T-cell (primary cell): ENCODE results near the gene CSF1R. TPM values are rescaled to one million over a fixed set of nuclear protein-coding genes. Genes with fewer than 3 reads are reported as not detected.

Experiments used
- ATAC-seq, 4 experiments: fragments of 200-7000 bp in 3 of 4; fragments of 150-1000 bp in 1 of 4; cut with Tn5 transposase; replicated peaks in 1 of 4; 1 replicate in 3 of 4; 2 replicates in 1 of 4; pipeline ENCODE4 v1.10.0; 2021; ENCODE audit warnings: moderate library complexity in 3 of 4, mild to moderate bottlenecking in 2 of 4, moderate number of reproducible peaks in 1 of 4
- CTCF ChIA-PET, 2 donors: fragments of 300-600 bp; sonication (Branson Sonifier 250); formaldehyde crosslinking; loops; one replicate each; lab custom pipeline; 2022; ENCODE audit warnings: antibody characterized with exemption in 2 of 2; lab: Charles Lee
- POLR2A ChIA-PET, 2 donors: fragments of 300-600 bp; sonication (Branson Sonifier 250); formaldehyde crosslinking; loops; one replicate each; lab custom pipeline; 2022; ENCODE audit warnings: antibody characterized with exemption in 2 of 2; lab: Charles Lee
- DNase-seq, 35 experiments: peaks; one replicate each; pipeline versions ENCODE4 v3.0.0 to v3.0.0-alpha.2; 2013 to 2023
- H3K27ac ChIP-seq: one replicate; pipeline ENCODE4 v1.5.1; 2013; ENCODE audit warnings: low read length
- H3K27me3 ChIP-seq, 2 experiments: replicated peaks in 1 of 2; 1 replicate in 1 of 2; 2 replicates in 1 of 2; pipeline versions ENCODE4 v1.6.1 to v1.7.0; 2013; ENCODE audit warnings: low read length in 1 of 2, mixed read lengths in 1 of 2; ENCODE audit not compliant: control insufficient read depth in 2 of 2, insufficient read depth in 2 of 2; ENCODE audit errors: extremely low read depth in 1 of 2
- H3K36me3 ChIP-seq, 2 donors: 1 replicate in 1 of 2; 2 replicates in 1 of 2; pipeline versions ENCODE4 v1.6.1 to v1.7.0; 2013; ENCODE audit warnings: low read length in 1 of 2; ENCODE audit not compliant: control insufficient read depth in 2 of 2, insufficient read depth in 1 of 2; ENCODE audit errors: extremely low read depth in 1 of 2
- H3K4me1 ChIP-seq, 2 experiments: 1 replicate in 1 of 2; 2 replicates in 1 of 2; pipeline versions ENCODE4 v1.6.1 to v1.7.0; 2013; ENCODE audit warnings: low read length in 2 of 2, mixed read lengths in 1 of 2; ENCODE audit not compliant: insufficient read depth in 2 of 2, control insufficient read depth in 1 of 2; ENCODE audit errors: extremely low read depth in 1 of 2
- H3K4me3 ChIP-seq, 2 donors: 1 replicate in 1 of 2; 2 replicates in 1 of 2; pipeline versions ENCODE4 v1.5.1 to v1.7.0; 2013; ENCODE audit warnings: mild to moderate bottlenecking in 2 of 2, low read length in 1 of 2, moderate library complexity in 1 of 2; ENCODE audit not compliant: control insufficient read depth in 1 of 2; ENCODE audit errors: extremely low read depth in 1 of 2
- H3K9me3 ChIP-seq: 2 replicates; pipeline ENCODE4 v1.7.0; 2013
- H3K27ac Mint-ChIP-seq, 2 donors: one replicate each; pipeline ENCODE4 v1.8.0; 2020 to 2021; ENCODE audit warnings: mild to moderate bottlenecking in 2 of 2, mixed read lengths in 2 of 2
- H3K27me3 Mint-ChIP-seq, 2 donors: one replicate each; pipeline ENCODE4 v1.8.0; 2021 to 2022; ENCODE audit warnings: mixed read lengths in 2 of 2
- H3K36me3 Mint-ChIP-seq: one replicate; pipeline ENCODE4 v1.8.0; 2021; ENCODE audit warnings: mixed read lengths
- H3K4me1 Mint-ChIP-seq, 3 donors: one replicate each; pipeline ENCODE4 v1.8.0; 2020 to 2022; ENCODE audit warnings: mixed read lengths in 3 of 3, mild to moderate bottlenecking in 1 of 3
- H3K4me3 Mint-ChIP-seq, 3 donors: one replicate each; pipeline ENCODE4 v1.8.0; 2020 to 2022; ENCODE audit warnings: mild to moderate bottlenecking in 3 of 3, mixed read lengths in 3 of 3, moderate library complexity in 3 of 3
- H3K9me3 Mint-ChIP-seq, 3 donors: one replicate each; pipeline ENCODE4 v1.8.0; 2020 to 2022; ENCODE audit warnings: mixed read lengths in 3 of 3
- WGBS: methylation state at CpG from one replicate; pipeline ENCODE4 v1.1.5; 2013; ENCODE audit warnings: missing lambda C conversion rate; ENCODE audit not compliant: insufficient coverage; 5-methylcytosine and 5-hydroxymethylcytosine counted together
- total RNA-seq, 35 experiments: library from RNA in 6 of 35; stranded (reverse) in 6 of 35; fragments of 120-200 nt in 1 of 35; gene quantifications; one replicate each; pipeline versions ENCODE4 v1.2.1 to v1.2.4 and lab custom pipeline; 2013 to 2026

CSF1R gene
- total RNA-seq, 5 donors from 2014 or later (not counting 1 experiment from before 2014, with no cell fraction given), result 0.36 to 0.95 (median 0.58) TPM; not detected in 1

GRCh38 chr5:150121448-150122157 lies 35.2 kb upstream of the CSF1R start:
- DNase-seq (no peak), ATAC-seq (no peak)
- H3K27ac Mint-ChIP-seq, result no peak overlapping the region
- no peaks in the 10 kb centered on the region for H3K4me1 Mint-ChIP-seq
- Histone ChIP-seq H3K27ac (no peak overlapping the region), H3K36me3 (no peaks in the 10 kb centered on the region), H3K9me3 (no peaks in the 10 kb centered on the region), H3K27me3 (no peaks in the 10 kb centered on the region), H3K4me3 (no peak overlapping the region), H3K4me1 (no peaks in the 10 kb centered on the region)
- H3K4me3 Mint-ChIP-seq, result no peak overlapping the region
- WGBS, result 90% methylated on average over 13 of the region's 14 CpGs
- ChIA-PET POLR2A (interaction anchor here in 1 of 2 donors (0.6 kb wide), 1 partner anchor 406 kb away, joined by 4 read pairs; no protein-coding TSS in a partner anchor), CTCF (interaction anchor here in 1 of 2 donors (0.6 kb wide), 1 partner anchor 204 kb away, joined by 8 read pairs; no protein-coding TSS in a partner anchor)
- H3K27me3 Mint-ChIP-seq, result no peaks in the 10 kb centered on the region
- H3K36me3 Mint-ChIP-seq, result no peaks in the 10 kb centered on the region
- H3K9me3 Mint-ChIP-seq, result no peaks in the 10 kb centered on the region

- Mint-ChIP-seq H3K4me3 (no peak overlapping the region), H3K9me3 (no peaks in the 10 kb centered on the region), H3K27me3 (no peaks in the 10 kb centered on the region), H3K4me1 (no peaks in the 10 kb centered on the region), H3K36me3 (no peaks in the 10 kb centered on the region), H3K27ac (no peak overlapping the region)
- H3K36me3 ChIP-seq, result no peaks in the 10 kb centered on the region
- H3K9me3 ChIP-seq, result no peaks in the 10 kb centered on the region
- ChIA-PET POLR2A (no interaction called here), CTCF (interaction anchor here (0.6 kb wide), 2 partner anchors 205 to 291 kb away, joined by 3 to 8 read pairs; no protein-coding TSS in a partner anchor)
- H3K4me3 ChIP-seq, result no peak overlapping the region
- DNase-seq, result no peak
- no peaks in the 10 kb centered on the region for H3K4me1 ChIP-seq
- WGBS, result 80% methylated on average over 17 of the region's 19 CpGs
- no peaks in the 10 kb centered on the region for H3K27me3 ChIP-seq
- no peak overlapping the region for H3K27ac ChIP-seq
- no peak for ATAC-seq
Measured at GRCh38 chr5:150120617-150121447, 34.5 kb upstream of the CSF1R start.

- peak in 1 of 35 experiments; percentile 17 for DNase-seq
- no peaks in the 10 kb centered on the region for H3K36me3 ChIP-seq
- ChIA-PET CTCF (no interaction called here), POLR2A (no interaction called here)
- Mint-ChIP-seq H3K36me3 (no peaks in the 10 kb centered on the region), H3K9me3 (no peaks in the 10 kb centered on the region), H3K4me1 (no peaks in the 10 kb centered on the region), H3K27ac (no peak overlapping the region), H3K27me3 (no peaks in the 10 kb centered on the region), H3K4me3 (no peak overlapping the region)
- no peaks in the 10 kb centered on the region for H3K9me3 ChIP-seq
- 80% methylated on average over 1 of the region's 3 CpGs for WGBS
- H3K4me1 ChIP-seq, result no peaks in the 10 kb centered on the region
- ATAC-seq, result no peak
- no peak overlapping the region for H3K27ac ChIP-seq
- no peak overlapping the region for H3K4me3 ChIP-seq
- H3K27me3 ChIP-seq, result peaks cover 0 to 3% of the 10 kb centered on the region in 2 experiments
Measured at GRCh38 chr5:150120062-150120441, 33.7 kb upstream of the CSF1R start.

- Mint-ChIP-seq H3K4me1 (no peaks in the 10 kb centered on the region), H3K4me3 (no peak overlapping the region), H3K27me3 (no peaks in the 10 kb centered on the region), H3K27ac (no peak overlapping the region), H3K36me3 (no peaks in the 10 kb centered on the region), H3K9me3 (no peaks in the 10 kb centered on the region)
- Histone ChIP-seq H3K4me1 (no peaks in the 10 kb centered on the region), H3K27me3 (peaks cover 0 to 3% of the 10 kb centered on the region in 2 experiments), H3K36me3 (no peaks in the 10 kb centered on the region), H3K4me3 (no peak overlapping the region), H3K27ac (no peak overlapping the region), H3K9me3 (no peaks in the 10 kb centered on the region)
- ChIA-PET CTCF (no interaction called here), POLR2A (no interaction called here)
- no peak for ATAC-seq
- DNase-seq, result peak in 1 of 35 experiments; percentile 21
- WGBS, result 67% methylated on average over 6 of the region's 10 CpGs
Measured at GRCh38 chr5:150119421-150120061, 33.2 kb upstream of the CSF1R start.

- no peaks in the 10 kb centered on the region for H3K9me3 Mint-ChIP-seq
- Histone ChIP-seq H3K9me3 (no peaks in the 10 kb centered on the region), H3K4me3 (no peak overlapping the region), H3K36me3 (no peaks in the 10 kb centered on the region), H3K27me3 (peaks cover 0 to 5% of the 10 kb centered on the region in 2 experiments), H3K4me1 (no peaks in the 10 kb centered on the region), H3K27ac (no peak overlapping the region)
- DNase-seq (peak in 1 of 35 experiments; percentile 4), ATAC-seq (no peak)
- H3K4me1 Mint-ChIP-seq, result no peaks in the 10 kb centered on the region
- WGBS, result 83% methylated on average over 5 of the region's 11 CpGs
- CTCF ChIA-PET, result no interaction called here
- POLR2A ChIA-PET, result no interaction called here
- H3K27ac Mint-ChIP-seq, result no peak overlapping the region
- H3K27me3 Mint-ChIP-seq, result no peaks in the 10 kb centered on the region
- H3K36me3 Mint-ChIP-seq, result no peaks in the 10 kb centered on the region
- H3K4me3 Mint-ChIP-seq, result no peak overlapping the region
Measured at GRCh38 chr5:150118561-150119229, 32.3 kb upstream of the CSF1R start.
